NCI-H82 treated with DMSO at 0.1 percent for 48 hours (cell line): Measurements from ENCODE around the gene ASB7.
A peak's percentile ranks its signal among the peaks of the same experiment; 100 is the strongest.
"Not testable (repeated sequence)": the region's sequence is repeated elsewhere in the genome, so short reads cannot be mapped to it uniquely, and the experiment has no call there.

Experiments
- DNase-seq: peaks from one replicate; lab custom pipeline; 2025; ENCODE audit not compliant: unreplicated experiment; lab: John Stamatoyannopoulos, UW

ASB7 gene

DNA sequence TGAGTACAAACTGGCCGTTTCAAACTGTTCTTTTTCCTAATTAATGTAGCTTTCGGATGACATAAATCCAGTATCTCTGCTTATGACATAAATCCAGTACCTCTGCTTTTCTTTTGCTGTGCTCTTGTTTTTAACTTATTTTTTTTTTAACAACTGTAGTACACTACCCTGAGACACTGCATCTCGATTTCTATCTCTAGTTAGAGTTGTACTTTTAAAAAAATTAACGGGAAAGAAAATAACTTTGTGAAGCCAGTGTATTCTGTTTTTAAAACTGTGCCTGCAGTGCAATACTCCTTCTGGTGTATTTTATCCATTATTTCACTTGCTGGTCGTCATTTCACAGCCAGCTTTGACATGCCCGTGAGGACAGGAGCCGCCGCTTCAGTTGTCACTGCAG is 46.6 kb downstream of the ASB7 start:
- DNase-seq = no peak

DNA sequence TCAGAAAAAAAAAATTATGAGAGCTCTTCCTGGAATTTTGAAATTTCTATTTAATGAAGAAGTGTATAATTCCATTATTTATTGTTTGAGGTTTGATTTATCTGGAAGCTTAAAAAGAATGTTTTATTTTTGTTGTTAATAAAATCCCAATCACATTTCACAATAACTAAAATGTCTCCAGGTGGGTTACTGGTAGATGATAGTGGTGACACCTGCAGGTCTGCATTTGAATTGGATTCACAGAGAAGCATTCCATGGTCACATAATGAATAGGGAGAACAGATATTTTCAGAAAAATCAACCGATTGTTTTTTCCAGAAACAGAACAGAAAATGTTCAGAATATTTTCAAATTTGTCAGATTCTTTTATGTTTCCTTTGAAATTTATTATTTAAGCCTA is 48.3 kb downstream of the ASB7 start:
- no peak for DNase-seq

DNA sequence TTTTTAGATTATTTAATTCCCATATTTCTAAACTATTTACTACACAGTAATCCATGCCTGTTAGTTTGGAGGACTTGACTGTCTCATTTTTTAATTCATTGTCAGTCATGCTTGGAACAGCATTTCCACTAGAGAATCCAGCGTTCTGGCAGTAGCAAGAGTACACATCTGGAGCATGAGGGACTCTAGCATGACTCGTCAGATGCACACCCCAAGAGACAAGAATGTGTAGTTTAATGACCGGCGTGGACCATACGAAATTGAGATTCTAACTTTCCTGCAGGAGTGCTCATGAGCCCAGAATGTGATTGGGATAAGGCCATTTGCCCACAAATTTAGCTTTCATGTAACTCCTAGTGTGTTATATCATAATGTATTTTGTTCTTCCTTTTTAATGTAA is 48.9 kb downstream of the ASB7 start:
- no peak for DNase-seq

DNA sequence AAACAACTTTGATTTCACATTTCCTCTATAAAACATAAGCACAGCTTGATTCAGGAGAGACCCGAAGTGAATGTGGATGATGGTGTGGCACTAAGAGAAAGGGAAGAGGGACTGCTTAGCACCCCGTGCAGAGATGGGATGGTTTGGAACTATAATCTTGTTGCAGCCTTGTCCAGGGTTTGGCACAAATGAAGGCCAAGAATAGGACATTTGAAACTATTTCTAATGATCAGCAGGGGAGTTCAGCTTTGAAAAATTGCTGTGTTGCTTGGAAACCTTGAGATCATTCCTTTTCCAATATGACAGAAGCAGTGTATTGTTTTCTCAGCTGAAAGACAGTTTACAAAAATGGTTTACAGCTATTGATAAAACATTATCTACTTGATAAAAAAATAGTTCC is 49.7 kb downstream of the ASB7 start:
- DNase-seq = no peak

DNA sequence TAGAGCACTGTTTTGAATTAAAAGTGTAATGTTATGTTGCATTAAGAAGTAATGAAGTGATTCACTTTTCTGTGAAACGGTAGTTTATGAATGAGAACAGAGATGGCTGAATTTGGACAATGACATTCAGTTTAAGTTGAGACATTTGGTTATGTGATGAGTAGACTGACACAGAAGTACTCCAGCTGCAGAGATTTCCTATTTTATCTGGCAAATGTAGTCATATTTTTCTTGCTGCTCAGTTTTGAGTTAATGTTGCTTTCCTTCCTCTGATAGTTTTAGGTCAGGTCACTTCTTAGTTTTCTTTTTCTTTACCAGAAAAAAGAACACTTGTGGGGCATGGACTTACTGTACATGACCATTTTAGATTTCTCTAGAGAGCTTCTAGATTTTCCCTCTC is 51.2 kb downstream of the ASB7 start:
- DNase-seq = no peak

DNA sequence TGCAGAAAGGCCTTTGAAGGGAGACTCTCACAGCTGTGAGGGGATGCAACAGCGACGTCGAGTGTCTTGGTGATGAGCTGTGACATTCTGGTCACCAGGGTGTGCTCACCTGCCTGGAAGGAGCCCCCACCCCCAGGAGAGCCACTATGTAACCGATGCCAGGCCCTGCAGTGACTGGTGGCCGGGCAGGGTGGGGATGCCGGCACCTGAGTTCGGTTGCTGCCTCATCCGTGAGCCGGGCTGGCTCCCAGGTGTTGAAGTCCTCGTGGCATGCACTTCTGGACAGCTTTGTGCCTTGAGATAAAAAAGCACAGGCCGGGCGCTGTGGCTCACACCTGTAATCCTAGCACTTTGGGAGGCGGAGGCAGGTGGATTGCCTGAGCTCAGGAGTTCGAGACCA is 56.5 kb downstream of the ASB7 start:
- DNase-seq = no peak

DNA sequence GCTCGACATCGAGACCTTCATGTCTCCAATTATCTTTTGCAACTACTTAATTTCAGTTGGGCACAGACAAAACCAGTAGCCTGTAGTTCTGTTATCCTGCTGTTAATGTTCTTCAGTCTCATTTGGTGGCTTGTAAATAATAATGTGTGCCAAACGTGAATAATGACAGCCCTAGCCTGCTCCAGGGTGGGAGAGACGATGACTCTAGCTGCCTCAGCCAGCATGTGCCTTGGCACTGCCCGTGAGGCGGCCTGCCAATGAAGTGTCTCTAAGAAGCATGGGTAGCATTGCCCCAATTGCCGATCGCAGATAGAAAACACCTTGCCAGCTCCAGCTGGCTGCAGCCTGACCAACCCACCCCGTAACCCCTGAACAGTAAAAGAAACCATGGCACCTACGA is 58.8 kb downstream of the ASB7 start:
- DNase-seq = no peak

DNA sequence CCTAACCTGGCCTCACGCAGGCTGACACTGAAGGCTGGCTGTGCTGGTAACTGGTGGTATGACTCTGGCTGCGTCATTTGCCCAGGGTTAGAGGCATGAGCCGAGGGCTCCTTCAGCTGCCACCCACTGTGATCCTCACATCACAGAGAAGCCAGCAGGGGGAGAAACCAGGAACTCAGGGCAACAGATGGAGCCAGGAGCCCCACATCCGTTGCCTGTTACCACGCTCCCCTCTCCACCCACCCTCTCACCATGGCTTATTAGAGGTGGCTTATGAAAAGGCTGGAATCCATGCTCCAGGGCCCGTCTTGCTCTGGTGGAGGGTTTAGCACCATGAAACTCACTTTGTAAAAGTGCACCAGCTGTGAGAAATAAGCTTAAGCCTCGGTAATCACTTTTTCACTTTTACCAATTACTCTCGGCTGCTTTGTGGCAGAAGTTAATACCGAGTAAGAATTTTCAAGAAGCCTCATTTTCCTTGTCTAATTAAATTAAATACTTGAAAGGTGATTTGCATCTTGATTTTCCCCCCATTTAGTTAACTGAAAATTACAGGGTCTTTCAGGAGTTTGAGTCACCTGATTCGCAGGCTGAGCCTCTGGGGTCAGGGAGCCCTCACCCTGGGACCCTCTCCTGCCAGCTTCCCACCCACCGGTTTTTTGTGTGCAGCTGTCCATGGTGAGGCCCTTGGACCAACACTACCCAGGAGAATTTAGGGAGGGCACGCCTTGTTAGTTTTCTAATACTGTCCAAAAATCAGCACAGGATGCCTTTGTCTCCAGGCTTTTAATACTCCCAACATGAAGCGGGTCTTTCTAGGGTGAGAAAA is 60.9 kb downstream of the ASB7 start:
- DNase-seq = peak; percentile 94

DNA sequence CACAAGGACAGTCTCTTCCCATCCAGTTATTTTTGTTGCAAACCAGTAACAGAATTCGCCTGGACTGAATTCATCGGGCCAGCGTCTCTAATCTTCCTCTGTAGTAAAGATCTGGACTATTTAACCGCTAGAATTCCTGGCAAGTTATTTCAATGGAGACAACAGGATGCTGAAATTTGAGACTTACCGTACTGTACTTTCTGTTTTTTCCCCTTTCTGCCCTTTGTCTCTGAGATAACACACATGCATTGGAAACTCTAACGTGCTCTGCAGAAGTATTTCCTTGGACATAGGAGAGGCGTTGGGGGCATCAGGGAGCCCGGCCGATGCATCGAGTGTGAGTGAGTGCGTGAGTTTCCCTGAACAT is 61.5 kb downstream of the ASB7 start:
- no peak for DNase-seq

DNA sequence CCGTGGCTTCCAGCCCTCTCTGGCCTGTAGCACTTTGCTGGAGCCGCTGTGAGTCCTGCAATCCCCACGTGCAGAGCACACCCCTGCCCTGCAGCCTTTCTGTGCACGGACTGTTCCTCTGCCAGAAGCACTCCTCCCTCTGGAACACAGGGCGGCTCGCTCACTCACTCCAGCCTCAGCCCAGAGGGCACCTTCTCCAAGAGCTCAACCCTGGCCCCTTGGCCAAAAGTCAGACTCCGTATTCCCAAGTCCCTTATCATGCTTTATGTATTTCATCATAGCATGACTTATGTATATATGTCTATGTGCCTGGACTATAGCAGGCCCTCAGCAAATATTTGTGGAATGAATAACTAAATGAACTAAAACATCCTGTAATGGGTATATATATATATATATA is 63.2 kb downstream of the ASB7 start:
- DNase-seq = no peak

DNA sequence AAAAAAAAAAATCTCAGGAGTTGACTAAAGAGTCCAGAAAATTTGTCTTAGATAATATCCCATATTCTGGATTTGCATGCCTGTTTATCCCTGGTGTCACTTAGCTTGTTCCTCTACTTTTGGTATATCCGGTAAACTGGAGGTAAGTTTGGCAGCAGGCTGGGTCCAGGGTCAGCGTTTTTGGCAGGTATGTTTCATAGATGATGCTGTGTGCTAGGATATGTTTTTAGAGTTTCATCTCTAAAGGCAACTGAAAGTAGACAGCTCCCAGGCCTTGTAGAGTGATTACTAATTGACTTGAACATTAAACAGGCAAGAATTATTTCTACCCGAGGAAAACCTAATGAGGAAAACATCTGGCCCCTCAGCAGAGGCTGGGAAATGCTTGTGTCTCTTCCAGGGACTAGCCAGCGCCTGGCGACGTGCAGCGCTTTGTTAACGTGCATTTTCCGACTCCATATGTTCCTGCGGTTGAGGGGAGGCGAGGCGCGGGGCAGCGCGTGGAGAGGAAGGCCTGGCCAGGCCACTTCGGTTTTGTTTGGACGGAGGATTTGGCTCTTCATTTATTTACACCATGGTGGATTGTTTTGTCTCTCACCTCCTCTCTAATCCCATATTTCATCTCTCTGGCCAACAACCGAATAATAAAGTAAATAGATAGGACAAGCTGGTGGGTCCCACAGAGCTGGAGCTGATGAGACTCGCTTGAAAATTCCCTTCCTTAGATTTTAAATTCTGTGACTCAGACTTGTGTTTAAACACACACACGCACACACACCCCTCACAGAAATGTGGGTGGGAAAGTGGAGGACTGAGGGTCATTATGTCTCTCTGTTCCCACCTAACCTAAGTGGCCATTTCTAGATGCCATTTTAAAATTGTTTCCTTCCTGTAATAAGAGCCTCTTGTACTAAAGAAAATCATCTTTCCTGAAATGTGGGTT is 65.3 kb downstream of the ASB7 start:
- DNase-seq = no peak

DNA sequence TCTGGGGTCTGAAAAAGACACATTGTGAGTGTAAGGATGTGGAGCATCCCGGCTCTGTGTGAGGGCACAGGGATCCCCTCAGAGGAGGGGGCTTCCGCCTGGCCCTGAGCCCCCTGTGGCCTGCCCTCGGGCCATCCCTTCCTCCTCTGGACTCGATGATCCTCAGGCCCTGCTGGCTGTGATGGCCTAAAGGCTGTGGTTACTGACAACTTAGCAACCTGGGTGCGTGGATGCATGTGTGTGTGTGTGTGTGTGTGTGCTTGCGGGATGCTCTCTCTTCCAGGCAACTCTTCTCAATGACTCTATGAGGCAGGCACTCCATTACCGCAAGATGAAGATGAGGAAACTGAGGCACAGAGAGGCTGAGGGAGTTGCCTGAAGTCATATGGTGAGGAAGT is 66.0 kb downstream of the ASB7 start:
- DNase-seq = no peak

DNA sequence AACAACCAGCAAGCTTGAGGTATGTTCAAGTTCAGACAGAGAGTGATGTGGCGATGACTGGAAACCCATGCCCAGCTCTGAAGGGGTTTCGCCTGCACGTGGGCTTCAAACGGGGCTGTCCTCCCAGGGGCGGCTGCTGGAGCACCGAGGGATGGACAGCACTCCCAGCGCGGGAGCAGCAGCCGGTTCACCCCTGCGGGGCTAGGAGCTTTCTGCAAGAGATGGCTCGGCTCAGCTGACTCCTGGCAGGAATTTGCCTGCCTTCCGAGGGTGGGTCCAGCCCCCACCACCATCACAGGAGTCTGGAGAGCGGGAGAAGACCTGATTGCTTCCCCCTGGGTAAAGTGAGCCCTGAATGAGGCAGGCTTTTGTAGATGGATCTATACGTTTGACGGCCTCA is 66.9 kb downstream of the ASB7 start:
- DNase-seq = no peak

DNA sequence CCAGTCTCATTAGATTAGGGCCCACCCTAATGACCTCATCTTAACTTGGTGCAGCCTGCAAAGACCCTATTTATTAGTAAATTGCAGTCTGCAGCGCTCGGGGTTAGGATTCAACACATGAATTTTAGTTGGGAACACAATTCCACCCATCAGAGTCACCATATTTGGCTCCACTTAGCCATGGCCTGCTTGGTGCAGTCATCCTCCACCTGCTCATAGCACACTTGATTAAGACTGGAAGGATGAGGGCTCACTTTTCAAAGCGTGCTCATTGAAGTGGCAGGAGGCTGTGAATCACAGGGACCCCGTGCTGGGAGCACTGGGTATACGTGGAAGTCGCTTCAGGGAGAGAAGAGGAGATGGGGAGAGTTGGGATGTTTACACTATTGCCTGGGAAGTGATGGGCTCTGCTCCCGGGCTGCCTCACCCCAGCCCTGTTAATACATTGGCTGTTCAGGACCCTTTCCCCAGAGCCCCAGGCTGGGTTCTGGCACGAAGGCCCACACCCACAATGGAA is 68.2 kb downstream of the ASB7 start:
- DNase-seq = no peak

DNA sequence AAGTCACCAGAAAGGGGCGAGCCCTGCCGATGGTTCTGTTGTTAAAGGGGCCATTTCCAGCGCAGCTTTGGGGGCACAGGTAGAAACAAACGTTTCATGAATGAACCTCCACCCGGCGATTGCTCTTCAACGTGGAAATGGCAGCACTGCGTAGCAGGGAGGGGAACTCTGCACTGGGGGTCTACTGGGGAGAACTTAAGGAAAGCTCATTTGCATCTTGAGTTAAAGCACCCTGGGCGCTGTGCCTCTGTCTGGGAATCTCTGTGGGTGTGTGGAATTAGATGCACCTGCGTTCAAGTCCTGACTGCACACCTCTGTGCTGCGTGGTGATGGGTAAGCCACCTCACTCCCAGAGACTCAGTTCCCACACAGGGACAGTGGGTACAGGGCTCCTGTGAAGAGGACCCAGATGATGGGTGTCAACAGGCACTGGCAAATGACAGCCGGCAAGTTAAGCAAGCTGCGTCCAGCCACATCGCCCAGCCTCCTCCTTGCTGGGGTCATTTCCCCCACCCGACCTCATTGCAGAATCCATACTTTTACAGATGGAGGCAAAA is 68.8 kb downstream of the ASB7 start:
- no peak for DNase-seq

DNA sequence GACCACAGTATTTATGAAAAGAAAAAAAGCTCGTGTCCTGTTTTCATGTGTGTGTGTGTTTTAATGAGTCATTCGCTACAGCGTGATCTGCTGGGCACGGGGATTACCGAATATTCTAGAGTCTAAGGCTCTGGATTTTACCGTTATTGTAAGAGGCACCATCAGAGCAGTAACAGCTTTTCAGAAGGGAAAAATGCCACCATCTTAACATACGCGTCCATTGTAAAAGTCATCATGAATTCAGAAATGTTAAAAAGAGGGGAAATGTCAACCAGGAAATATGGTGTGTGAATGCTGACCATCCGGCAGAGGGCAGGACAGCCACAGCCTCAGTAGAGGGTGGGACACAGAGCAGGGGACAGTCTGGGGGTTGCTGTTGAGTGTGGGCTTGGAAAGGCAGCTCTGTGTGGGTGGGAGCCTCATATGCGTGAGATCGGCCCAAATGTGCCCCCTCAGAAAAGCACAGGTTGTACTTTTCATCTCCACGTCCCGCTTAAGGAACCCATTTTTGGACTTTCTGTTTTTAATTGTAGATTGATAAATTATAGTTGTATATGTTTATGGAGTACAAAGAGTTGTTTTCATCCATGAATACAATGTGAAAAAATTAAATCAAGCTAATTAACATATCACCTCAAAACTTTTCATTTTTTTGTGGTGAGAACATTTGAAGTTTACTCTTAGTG is 69.6 kb downstream of the ASB7 start:
- DNase-seq = peak; percentile 53

DNA sequence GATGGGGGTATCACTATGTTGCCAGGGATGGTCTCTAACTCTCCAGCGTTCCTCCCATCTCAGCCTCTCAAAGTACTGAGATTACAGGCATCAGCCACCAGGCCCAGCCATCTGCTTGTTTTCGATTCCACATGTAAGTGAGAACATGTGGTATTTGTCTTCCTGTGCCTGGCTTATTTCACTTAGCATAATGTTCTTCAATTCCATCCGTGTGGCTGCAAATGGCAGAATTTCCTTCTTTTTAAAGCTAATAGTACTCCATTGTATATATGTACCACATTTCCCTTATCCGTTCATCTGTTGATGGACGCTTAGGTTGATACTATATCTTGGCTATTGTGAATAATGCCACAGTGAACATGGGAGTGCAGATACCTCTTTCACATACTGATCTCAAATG is 70.6 kb downstream of the ASB7 start:
- DNase-seq = no peak

DNA sequence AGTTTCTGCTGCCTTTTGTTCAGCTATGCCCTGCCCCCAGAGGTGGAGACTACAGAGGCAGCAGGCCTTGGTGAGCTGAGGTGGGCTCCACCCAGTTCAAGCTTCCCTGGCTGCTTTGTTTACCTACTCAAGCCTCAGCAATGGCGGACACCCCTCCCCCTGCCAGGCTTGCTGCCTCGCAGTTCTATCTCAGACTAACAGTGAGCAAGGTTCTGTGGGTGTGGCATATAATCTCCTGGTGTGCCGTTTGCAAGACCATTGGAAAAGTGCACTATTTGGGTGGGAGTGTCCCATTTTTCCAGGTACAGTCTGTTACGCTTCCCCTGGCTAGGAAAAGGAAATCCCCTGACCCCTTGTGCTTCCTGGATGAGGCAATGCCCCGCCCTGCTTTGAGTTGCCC is 76.8 kb downstream of the ASB7 start:
- not testable (repeated sequence) for DNase-seq

DNA sequence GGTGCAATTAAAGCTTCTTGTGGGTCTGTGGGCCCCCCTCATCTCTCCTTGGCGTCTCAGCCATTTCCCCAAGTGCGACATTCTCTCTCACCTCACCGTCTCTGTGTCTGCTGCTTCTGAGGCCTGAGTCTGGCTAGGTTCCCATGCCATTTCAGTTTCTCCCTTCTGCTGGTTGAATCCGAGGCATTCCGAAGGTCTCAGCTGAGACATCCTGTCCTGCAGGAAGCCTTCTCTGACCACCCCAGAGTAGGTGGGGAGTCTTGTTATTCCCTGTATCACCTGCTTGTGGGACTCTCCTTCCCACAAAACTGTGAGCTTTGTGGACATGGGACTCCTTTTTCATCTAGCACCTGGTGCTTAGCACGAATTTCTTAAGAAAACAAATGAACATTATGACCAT is 78.3 kb downstream of the ASB7 start:
- no peak for DNase-seq

DNA sequence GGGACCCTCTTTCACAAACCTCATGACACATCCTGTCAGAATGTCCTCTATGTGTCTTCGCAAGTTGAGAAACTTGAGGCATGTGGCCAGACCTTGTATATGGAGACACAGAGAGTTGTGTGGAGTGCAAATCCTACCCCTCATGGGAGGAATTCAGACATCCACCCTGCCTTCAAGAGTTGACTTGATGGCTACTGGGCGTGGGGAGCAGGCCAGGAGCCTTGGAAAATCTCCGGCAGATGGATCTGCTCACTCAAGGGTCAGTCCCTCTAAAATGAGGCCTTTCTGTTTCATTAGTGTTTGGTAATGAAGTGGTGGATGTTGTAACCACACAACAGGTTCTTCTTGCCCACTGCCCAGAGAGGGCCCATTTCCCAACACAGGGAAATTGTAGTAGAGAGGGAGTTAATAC is 79.0 kb downstream of the ASB7 start:
- no peak for DNase-seq

DNA sequence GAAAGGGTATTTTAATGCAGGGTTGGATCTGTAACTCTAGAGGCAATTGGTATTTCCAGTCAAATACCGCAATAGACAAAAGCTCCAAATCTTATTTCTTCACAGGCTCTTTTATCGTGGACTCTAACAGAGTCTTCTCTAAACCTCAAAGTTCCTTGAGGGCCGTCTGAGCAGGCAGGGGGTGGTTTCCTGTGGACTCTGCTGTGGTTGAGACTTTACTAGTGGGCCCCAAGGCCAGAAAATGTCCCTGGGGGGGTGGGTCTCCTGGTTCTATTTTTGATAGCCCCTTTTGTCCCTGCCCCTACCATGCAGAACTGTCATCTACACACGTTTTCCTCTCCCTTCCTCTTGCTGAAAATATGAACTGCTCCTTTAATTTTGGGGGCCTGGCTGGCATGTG is 80.1 kb downstream of the ASB7 start:
- DNase-seq = no peak
